ENCODE results near the gene MICAL3.

GRCh38 chr22:17828502-17829080, 195.8 kb downstream of the MICAL3 start:
- TF ChIP-seq, protein P1, sequence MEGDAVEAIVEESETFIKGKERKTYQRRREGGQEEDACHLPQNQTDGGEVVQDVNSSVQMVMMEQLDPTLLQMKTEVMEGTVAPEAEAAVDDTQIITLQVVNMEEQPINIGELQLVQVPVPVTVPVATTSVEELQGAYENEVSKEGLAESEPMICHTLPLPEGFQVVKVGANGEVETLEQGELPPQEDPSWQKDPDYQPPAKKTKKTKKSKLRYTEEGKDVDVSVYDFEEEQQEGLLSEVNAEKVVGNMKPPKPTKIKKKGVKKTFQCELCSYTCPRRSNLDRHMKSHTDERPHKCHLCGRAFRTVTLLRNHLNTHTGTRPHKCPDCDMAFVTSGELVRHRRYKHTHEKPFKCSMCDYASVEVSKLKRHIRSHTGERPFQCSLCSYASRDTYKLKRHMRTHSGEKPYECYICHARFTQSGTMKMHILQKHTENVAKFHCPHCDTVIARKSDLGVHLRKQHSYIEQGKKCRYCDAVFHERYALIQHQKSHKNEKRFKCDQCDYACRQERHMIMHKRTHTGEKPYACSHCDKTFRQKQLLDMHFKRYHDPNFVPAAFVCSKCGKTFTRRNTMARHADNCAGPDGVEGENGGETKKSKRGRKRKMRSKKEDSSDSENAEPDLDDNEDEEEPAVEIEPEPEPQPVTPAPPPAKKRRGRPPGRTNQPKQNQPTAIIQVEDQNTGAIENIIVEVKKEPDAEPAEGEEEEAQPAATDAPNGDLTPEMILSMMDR (IDR thresholded peaks at IDR 0.05; ENCODE audit: low read length), result no peak
- TF ChIP-seq EZH2 (IDR thresholded peaks at IDR 0.05; ENCODE audit: borderline replicate concordance, low read length), result no peak
